Epidermal melanocyte (primary cell): ENCODE measurements around the gene PMAIP1.

Source experiments
- DNase-seq: peaks from one replicate; pipeline ENCODE4 v3.0.0; 2011; ENCODE audit warnings: low spot score; ENCODE audit not compliant: insufficient read length

The PMAIP1 gene

GRCh38 chr18:59911600-59911999, 11.8 kb downstream of the PMAIP1 start:
- DNase-seq: no peak

DNA sequence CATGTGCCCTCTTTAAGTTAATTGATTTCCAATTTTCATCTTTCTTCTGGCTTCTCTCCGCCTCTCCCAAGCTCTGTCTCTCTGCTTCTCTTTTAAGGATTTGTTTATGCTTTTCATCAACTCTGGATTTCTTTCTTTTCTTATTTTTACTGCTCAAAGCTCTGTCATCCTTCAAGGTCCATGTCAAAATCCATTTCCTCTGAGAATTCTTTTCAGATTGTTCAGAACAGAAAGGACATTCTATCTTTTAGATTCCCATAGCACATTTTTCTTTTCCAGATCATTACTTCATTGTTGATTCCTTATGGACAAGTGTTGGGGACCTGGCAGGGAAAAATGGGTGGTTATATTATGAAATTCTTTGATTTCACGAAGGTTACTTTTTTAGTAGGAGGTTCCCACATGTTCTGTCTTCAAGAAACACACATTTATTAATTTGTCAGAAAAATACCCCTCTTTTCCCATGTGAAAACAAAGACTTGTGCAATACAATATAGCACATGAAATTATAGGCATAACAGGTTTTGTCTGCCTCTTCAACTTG, 12.3 kb downstream of the PMAIP1 start:
- DNase-seq: no peak

GRCh38 chr18:59915606-59916005, 15.8 kb downstream of the PMAIP1 start:
- DNase-seq: no peak

- DNase-seq: no peak
These were observed 16.9 kb downstream of the PMAIP1 start for GRCh38 chr18:59916746-59917145.

DNA sequence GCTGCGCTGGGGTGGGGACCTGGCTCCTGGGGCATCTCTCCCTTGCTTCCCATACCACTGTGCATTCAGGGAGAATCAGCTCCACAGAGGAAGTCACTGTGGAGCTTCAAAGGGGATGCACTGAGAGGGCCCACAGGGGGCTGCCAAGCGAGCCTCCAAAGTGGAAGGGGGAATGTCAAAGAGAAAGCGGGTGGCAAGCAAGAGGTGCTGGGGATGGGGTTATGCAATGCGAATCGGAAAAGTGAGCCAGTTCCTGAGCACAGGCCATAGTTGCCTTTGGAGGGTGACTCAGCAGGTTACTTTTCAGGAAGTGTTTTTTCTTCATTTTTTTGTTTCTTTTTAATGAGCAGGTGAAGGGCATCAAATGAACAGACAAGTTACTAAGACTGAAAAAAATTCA, 17.6 kb downstream of the PMAIP1 start:
- DNase-seq: no peak

- no peak for DNase-seq
These were observed 18.5 kb downstream of the PMAIP1 start for GRCh38 chr18:59918320-59918755.

DNA sequence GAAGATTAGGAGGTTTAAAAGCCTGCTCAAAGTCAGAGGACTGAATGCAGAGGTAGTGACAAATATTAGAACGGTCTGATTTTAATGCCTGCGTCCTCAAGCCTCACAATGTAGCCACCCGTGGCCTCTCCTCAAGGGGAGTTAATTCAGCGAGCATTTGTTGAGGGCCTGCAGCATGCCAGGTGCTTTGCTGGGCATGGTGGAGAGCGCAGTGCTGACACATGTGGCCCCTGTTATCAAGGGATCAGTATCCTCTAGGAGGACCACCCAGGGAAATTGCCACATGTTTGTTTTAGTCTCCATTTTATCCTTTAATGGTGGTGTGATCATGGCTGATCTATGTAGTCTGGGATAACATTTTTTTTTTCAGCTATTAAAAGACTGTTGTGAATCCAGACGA, 19.2 kb downstream of the PMAIP1 start:
- no peak for DNase-seq

DNA sequence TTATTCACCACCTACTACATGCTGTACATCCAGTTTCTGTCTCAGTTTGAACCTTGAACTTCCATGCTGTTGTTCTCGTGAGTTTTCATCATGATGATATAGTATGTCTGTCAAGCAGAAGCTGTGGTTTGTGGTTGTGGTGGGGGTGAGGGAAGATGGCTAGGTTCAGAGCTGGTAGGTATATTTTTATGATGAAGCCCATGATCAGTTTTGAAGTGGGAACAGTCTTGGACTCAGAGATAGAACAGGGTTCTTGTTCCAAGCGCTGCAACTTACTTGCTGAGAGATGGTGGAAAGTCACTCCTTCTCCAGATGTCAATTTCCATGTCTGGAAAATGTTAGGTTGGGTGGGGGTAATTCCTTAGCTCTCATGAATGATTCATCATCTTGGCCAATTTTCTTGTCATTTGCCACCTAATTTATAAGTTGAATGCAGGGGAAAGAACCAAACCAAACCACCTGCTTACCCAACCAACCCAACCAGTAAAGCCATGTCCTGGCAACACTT, 21.6 kb downstream of the PMAIP1 start:
- no peak for DNase-seq

DNA sequence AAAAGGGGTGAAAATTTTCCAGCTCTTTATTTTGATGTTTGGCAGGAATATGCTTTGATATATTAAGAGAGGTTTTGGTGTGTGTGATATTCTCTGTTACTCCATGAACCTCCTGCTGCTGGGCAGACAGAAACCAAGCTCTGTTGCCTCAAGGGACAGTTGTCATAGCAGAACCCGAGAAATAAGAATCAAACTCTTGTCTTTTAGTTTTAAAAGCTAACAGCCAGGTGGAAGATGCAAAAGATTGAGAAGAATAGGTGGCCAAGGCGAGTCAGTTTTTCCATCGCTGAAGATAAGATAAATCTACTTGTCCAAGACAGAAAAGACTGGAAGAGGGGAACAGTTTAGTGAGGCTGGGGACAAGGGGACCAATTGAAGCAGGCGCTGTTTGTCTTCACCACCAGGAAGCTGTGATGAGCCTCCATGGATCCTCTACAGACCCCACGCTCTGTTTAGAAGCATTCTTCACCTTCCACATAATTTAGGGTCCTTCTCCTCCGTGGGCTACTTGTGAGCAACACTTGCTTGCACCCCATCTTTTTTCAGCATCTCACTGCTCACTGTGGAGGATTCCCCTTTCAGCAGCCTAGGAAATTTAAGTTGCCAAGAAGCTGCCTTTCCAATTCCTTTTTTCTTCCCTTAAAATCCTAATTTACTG, 23.9 kb downstream of the PMAIP1 start:
- no peak for DNase-seq

DNA sequence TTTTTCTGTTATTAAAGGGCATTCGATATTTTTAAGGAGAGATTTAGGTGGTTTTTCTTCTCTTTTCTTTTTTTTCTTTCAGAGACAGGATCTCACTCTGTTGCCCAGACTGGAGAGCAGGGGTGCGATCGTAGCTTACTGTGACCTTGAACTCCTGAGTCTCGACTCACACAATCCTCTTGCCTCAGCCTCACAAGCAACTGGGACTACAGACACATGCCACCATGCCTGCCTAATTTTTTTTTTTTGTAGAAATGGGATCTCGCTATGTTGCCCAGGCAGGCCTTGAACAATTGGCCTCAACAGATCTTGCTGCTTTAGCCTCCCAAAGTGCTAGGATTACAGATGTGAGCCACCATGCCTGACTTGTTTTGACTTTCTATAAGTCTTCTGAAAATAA, 26.3 kb downstream of the PMAIP1 start:
- DNase-seq: no peak

DNA sequence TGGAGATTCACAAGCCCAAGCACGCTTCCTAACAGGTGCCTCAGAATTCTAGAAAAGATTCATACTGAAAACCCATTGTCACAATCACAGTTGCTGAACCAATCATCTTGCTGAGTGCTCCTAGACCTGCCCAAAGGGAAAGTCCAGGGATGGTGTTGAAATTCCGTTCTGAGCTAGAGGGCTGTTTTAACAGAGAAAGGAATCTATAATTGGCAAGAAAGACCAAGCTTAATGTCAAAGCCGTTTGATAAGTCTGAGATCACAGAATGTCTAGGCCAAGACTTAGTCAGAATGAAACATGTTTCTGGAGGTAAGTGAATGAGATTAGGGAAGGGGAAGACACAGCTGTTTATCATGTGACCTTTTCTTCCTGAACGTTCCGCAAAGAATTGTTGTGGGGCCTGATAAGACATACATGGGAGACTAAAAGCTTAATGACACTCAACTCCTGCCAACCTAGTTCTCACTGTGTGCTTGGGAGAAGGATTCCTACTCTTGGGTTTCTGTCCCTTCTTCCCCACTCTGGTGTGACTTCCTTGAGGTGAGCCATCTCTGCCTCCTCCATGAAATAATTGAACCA, 27.5 kb downstream of the PMAIP1 start:
- DNase-seq: no peak

DNA sequence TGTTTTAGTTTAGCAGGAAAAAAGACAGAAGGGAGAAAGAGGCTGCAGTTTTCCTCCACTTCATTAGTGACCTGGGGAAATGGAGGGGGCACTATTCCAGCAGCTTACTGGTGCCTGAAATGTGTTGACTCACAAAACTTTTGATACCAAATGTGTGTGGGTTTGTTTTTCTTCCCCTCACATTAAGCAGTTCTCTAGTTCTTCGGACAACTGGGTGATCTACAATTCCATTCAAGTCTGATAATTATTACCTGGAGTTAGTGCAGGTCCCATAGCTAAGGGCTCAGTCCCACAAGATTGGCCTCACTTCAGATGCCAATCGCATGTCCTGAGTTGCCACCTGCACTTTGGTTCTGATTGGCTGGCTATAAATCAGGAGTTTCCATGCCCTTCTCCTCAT, 28.4 kb downstream of the PMAIP1 start:
- DNase-seq: no peak

DNA sequence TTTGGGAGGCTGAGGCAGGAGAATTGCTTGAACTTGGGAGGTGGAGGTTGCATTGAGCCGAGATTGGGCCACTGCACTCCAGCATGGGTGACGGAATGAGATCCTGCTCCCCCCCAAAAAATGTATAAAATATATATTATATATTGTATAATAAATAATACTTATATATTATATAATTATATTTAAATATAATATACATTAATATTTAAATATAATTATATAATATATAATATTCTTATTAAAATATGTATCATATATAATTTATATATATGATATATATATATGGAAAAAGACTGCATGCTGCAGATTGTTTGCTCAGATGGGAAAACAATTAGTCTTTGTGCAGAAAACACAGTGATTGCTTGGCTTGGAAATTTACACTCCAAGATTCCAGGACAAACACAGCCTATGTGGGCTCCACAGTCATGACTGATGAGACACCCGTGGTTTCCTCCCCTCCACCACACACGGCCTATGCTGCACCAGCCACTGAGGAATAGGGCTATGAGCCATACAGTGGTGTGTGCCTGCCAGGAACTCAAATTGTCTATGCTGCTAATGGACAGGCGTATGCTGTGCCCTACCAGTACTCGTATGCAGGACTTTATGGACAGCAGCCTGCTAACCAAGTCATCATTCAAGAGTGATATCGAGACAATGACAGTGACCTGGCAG, 30.0 kb downstream of the PMAIP1 start:
- DNase-seq: no peak

DNA sequence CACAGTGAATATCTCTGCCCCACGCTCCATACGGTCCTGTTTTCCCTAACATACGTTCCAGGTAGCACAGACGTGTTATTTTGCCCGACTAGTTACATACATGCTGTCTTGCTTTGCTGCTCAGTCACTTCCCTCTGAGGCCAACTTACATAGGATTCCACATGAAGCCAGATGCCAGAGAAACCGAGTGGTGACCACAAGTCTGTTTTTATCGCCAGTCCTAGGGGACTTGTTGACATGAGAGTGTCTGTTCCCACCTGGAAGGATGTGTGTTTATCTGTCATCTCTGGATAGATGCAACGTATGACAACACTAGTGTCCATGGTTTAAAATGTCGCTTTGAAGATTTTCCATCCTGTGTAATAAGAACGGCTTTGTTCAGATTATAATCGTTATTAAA, 32.6 kb downstream of the PMAIP1 start:
- no peak for DNase-seq

GRCh38 chr18:59938676-59939075, 38.9 kb downstream of the PMAIP1 start:
- no peak for DNase-seq

GRCh38 chr18:59939127-59939526, 39.3 kb downstream of the PMAIP1 start:
- DNase-seq: no peak

DNA sequence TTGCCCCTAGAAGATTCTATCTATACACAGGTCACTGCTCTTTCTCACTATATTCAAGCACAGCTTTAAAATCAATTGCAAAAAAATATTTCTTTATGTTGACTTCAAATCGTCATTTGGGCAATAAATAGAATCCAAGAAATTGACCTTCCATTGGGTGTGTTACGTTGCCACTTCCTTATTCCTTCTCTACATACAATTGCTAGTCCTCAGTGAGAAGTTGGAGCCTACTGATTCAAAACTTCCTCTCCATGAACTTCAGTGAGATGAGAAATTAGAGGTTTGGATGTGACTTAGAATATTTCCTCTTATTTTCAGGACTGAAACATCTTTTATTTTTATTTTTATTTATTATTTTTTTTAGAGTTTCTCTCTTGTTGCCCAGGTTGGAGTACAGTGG, 40.3 kb downstream of the PMAIP1 start:
- no peak for DNase-seq

GRCh38 chr18:59941331-59941730, 41.5 kb downstream of the PMAIP1 start:
- DNase-seq: no peak

- no peak for DNase-seq
These were observed 42.8 kb downstream of the PMAIP1 start for GRCh38 chr18:59942601-59943000.

GRCh38 chr18:59945544-59945943, 45.7 kb downstream of the PMAIP1 start:
- DNase-seq: no peak

DNA sequence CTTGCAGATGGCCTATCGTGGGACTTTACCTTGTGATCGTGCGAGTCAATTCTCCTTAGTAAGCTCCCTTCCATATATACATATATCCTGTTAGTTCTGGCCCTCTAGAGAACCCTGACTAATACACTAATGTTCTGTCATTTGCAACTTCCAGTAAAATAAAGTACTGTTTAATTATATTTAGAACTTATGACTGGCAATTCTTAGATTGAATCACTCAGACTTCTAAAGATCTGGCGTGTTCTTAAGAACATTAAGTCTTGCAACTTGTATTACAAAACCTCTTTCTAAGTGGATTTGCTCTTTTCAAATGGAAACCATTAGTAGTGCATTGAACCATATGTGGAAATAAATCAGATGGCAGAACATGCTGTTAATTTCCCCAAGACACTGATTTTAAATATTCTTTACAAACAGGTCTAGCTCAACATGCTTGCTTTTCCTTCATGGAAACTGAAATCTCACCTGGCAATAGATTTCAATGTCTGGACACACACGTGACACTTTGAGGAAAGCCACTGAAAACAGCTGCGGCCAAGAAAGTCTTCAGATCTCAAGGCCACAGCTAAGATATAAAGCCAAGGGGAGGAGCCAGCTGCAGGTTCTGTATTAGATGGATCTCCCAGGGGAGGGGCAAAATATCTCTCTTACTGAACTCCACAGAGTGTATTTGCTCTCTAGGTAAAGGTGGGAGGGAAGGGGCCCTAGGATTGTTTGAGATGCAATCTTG, 50.6 kb downstream of the PMAIP1 start:
- DNase-seq: no peak

- no peak for DNase-seq
These were observed 51.8 kb downstream of the PMAIP1 start for GRCh38 chr18:59951591-59951990.
